Stimulated activated CD8-positive, alpha-beta memory T cell treated with anti-CD3 and anti-CD28 coated beads, Interleukin-4, amount 100 ng/mL, for 1 hour (primary cell): ENCODE measurements around the gene PNMA8B.

ENCODE experiments used
- DNase-seq, 2 donors: peaks; one replicate each; pipeline ENCODE4 v3.0.0-alpha.2; 2020; ENCODE audit warnings: low read depth in 2 of 2, low spot score in 1 of 2

The PNMA8B gene

DNA sequence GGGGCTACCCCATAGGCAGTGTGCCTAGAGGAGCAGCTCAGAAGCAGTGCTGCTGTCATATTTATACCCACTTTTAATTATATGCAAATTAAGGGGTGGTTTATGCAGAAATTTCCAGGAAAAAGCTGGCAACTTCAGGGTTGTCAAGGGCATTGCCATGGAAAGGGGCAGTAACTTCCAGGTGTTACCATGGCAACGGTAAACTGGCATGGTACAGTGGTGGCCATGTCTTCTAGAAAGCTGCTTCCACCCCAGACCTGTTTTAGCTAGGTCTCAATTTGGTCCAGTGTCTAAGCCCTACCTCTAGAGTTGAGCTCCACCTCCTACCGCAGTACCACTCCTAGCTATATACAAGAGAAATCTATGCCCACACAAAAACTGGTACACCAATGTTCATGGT lies 35.6 kb downstream of the PNMA8B start:
- DNase-seq = no peak

DNA sequence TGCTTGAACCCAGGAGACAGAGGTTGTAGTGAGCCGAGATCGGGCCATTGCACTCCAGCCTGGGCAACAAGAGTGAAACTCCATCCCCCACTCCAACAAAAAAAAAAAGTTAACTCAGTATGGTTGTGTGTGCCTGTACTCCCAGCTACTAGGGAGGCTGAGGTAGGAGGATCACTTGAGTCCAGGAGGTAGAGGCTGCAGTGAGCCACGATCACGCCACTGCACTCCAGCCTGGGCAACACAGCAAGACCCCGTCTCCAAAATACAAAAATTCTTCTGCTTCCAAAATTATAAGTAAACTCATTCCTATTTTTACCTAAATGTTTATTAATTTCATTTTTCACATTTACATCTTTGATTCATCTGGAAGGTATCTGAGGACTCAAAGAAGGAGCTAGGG lies 38.7 kb downstream of the PNMA8B start:
- no peak for DNase-seq

DNA sequence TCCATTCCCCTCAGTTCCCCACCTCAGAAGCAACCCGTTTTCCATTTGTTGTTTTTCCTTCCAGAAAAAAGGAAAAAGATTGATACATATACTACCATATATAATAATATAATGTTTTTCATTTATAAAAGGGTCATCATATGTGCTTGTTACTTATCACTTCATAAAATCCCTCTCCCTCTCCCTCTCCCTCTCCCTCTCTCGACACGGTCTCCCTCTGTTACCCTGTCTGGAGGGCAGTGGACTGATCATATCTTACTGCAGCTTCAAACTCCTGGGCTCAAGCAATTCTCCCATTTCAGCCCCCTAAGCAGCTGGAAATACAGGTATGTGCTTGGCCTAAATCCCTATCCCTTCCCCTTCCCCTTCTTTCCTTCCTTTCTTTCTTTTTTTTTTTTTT lies 41.4 kb downstream of the PNMA8B start:
- DNase-seq = no peak

DNA sequence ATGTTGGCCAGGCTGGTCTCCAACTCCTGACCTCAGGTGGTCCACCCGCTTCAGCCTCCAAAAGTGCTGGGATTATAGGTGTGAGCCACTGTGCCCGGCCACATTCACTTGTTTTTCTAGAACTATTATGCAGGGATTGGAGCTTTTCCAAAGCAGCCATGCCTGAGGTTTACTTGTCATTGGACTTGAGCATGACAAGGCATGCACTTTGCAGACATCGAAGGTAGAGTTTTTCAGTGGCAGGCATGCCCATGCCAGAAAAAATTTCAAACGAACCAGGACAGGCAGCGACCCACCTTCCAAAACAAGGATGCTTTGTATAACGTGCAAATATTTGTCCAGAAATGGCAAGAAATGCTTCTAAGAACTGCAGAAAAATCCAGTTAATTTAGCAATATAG lies 42.0 kb downstream of the PNMA8B start:
- DNase-seq = no peak

DNA sequence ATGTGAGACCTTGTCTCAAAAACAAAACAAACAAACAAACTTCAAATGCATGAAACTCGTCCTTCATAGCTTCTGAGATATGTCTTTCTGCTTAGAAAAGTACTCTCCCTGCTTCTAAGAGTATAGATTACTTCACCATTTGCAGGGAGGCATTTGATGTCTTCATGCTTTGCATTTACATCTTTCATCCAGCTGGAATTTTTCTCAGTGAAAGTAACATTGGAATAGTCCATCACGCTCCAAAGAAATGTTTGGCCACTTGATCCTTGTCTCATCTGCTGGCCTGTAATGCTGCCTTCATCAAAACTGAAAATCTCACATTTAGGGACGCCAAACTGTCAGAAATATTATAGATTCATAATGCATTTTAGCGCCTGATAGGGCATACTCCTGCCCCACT lies 43.5 kb downstream of the PNMA8B start:
- DNase-seq = no peak

DNA sequence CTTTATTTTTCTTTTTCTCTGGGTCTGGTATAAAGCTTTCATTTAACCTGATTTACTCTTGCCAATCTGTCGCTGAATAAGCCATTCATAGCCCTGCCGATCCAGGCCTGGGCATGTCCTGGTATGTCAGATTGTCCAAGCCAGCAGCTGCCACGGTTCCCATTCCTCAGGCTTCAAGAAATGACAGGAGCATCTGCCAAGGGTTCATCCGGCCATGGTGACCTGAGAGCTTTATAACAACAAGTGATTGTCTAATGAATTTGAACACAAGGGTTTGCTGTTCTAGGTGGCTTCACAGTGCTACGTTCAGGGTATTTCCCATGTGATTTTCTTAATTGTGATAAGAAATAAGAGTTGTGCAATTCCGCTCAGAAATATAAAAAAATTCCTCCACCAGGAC lies 44.3 kb downstream of the PNMA8B start:
- no peak for DNase-seq

DNA sequence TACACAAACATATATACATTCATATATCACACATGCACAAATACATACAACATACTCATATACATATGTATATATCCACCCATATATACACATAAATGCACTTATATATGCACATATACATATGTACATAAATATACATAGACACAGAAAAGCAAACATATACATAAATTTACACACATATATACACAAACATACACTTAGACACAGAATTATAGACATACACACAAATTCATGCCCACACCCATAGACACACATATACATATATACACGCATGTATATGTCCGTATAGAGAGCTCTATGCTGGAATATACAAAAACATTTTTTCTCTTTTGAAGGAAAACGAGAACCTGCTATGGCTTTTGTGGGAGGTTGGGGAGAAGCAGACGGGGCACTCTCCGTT lies 44.9 kb downstream of the PNMA8B start:
- DNase-seq = no peak

DNA sequence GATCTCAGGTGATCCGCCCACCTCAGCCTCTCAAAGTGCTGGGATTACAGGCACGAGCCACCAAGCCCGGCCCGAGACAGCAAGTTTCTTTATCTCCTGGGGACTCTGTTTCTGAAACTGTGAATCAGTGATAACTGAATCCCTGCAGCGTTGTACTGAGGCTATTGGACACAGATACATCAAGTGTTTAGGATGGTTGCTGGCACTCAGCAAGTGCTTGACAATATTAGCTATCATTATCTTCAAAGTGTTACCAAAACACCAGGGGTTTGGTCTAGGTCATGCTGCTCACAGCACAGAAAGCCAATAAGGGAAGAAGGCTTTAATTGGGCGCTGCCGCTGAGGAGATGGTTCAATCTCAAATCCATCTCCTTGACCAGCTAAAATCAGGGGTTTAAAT lies 46.4 kb downstream of the PNMA8B start:
- no peak for DNase-seq

DNA sequence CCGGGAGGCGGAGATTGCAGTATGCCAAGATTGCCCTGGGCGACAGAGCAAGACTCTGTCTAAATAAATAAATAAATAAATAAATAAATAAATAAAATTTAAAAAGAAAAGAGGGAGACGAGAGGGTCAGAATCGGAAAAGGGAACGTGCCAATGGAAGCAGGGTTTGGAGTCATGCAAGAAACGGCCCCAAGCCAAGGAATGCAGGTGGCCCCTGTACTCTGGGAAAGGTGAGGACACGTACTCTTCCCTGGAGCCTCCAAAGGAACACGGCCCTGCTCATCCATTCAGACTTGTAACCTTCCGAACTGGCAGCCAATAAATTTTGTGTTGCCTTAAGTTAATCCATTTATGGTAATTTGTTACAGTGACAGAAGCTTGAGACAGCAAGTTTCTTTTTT lies 47.1 kb downstream of the PNMA8B start:
- DNase-seq = no peak

GRCh38 chr19:46447824-46448223 lies 47.8 kb downstream of the PNMA8B start:
- DNase-seq = no peak

GRCh38 chr19:46447006-46447405 lies 48.7 kb downstream of the PNMA8B start:
- no peak for DNase-seq

DNA sequence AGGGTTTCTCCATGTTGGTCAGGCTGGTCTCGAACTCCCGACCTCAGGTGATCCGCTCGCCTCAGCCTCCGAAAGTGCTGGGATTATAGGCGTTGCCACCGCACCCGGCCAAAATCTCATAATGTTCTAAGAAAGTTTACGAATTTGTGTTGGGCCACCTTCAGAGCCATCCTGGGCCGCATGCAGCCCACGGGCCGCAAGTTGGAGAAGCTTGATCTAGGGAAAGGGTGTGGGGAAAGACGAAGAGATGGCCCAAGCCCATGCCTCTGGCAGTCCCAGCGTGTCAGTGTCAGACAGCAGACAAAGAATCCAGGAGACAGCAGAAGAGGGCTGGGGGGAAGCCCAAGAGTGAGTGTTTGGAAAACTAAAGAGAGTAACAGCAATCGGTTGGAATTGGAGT lies 49.6 kb downstream of the PNMA8B start:
- DNase-seq = no peak

DNA sequence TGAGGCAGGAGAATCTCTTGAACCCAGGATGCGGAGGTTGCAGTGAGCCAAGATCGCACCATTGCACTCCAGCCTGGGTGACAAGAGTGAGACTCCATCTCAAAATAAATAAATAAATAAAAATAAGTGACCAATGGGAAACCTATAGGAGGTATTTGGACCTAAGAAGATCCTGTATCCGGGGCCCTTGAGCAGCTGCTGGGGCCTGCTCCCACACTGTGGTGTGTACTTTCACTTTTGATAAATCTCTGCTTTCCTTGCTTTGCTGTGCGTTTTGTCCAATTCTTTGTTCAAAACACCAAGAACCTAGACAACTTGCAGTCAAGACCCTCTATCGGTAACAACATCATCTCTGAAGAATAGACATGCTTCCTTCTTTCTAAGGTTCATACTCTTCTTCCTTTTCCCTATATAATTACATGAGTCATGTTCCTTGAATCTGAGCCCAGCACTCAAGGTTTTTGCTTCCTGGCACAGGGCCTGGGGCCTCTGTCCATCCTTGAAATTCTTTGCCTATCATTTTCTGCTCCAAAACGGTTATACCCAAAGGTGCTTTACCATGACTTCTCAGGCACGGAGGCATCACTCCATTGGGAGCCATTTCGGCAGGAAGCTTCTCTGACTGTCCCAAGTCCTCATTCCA lies 52.7 kb downstream of the PNMA8B start:
- DNase-seq = no peak

GRCh38 chr19:46441866-46442265 lies 53.8 kb downstream of the PNMA8B start:
- no peak for DNase-seq
